NCI-H2196 (cell line): ENCODE measurements around the gene TUBA4B.
A peak's percentile ranks its signal among the peaks of the same experiment; 100 is the strongest.

Experiments
- DNase-seq: peaks from one replicate; lab custom pipeline; 2025; ENCODE audit not compliant: unreplicated experiment; lab: John Stamatoyannopoulos, UW

Gene TUBA4B

GRCh38 chr2:219289537-219290361, 36.7 kb downstream of the TUBA4B start:
- DNase-seq: no peak

GRCh38 chr2:219290381-219291171, 37.5 kb downstream of the TUBA4B start:
- no peak for DNase-seq

GRCh38 chr2:219291394-219291793, 38.4 kb downstream of the TUBA4B start:
- no peak for DNase-seq

- no peak for DNase-seq
These were observed 39.0 kb downstream of the TUBA4B start for GRCh38 chr2:219291910-219292490.

GRCh38 chr2:219292616-219293015, 39.6 kb downstream of the TUBA4B start:
- no peak for DNase-seq

- DNase-seq: no peak
These were observed 40.7 kb downstream of the TUBA4B start for GRCh38 chr2:219293736-219294231.

- peak; percentile 92 for DNase-seq
These were observed 41.6 kb downstream of the TUBA4B start for GRCh38 chr2:219294356-219295351.

- no peak for DNase-seq
These were observed 43.1 kb downstream of the TUBA4B start for GRCh38 chr2:219296142-219296541.

- no peak for DNase-seq
These were observed 43.8 kb downstream of the TUBA4B start for GRCh38 chr2:219296631-219297391.

GRCh38 chr2:219297766-219298456, 44.9 kb downstream of the TUBA4B start:
- DNase-seq: no peak

- peak; percentile 79 for DNase-seq
These were observed 45.8 kb downstream of the TUBA4B start for GRCh38 chr2:219298759-219299371.

GRCh38 chr2:219299372-219299760, 46.3 kb downstream of the TUBA4B start:
- DNase-seq: no peak

GRCh38 chr2:219300022-219300421, 47.0 kb downstream of the TUBA4B start:
- no peak for DNase-seq

GRCh38 chr2:219302412-219302968, 49.4 kb downstream of the TUBA4B start:
- DNase-seq: no peak

- DNase-seq: no peak
These were observed 51.2 kb downstream of the TUBA4B start for GRCh38 chr2:219304223-219304622.

- no peak for DNase-seq
These were observed 53.0 kb downstream of the TUBA4B start for GRCh38 chr2:219306047-219306446.

- peak; percentile 40 for DNase-seq
These were observed 55.4 kb downstream of the TUBA4B start for GRCh38 chr2:219308142-219309101.
